GM12864 (cell line): ENCODE measurements around the gene INTS14.

Source experiments
- DNase-seq: peaks from one replicate; pipeline ENCODE4 v3.0.0-alpha.2; 2011; ENCODE audit warnings: low read depth
- H3K4me3 ChIP-seq: 2 replicates; pipeline ENCODE4 v1.5.1; 2011; ENCODE audit warnings: mild to moderate bottlenecking, low read depth, low read length, control low read depth
- CTCF ChIP-seq: IDR thresholded peaks from 2 replicates; pipeline ENCODE4 v1.5.1; 2011; ENCODE audit warnings: low read depth, mild to moderate bottlenecking, moderate library complexity, low read length, control low read depth, inconsistent platforms; ENCODE audit errors: missing control alignments

INTS14 gene

GRCh38 chr15:65535192-65535591 lies 75.7 kb downstream of the INTS14 start:
- no peak overlapping the region for H3K4me3 ChIP-seq
- no peak for TF ChIP-seq CTCF
- DNase-seq = no peak

GRCh38 chr15:65533057-65533756 lies 77.7 kb downstream of the INTS14 start:
- no peak overlapping the region for H3K4me3 ChIP-seq
- DNase-seq = no peak
- no peak for TF ChIP-seq CTCF

DNA sequence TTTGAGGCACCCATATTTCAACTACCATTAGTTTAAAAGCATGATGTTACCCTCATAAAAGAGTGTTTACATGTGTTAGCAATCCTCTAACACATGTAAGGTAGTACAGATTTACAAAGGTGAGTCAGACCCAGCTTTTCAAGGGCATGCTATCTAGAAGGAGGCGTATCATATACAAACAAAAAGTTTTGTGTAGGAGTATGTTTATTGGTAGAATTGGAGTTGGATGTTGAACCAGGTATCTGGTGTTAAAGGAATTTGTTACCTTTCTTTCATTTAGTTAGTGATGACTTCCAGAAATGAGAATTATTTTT lies 78.2 kb downstream of the INTS14 start:
- no peak for TF ChIP-seq CTCF
- no peak overlapping the region for H3K4me3 ChIP-seq
- no peak for DNase-seq

DNA sequence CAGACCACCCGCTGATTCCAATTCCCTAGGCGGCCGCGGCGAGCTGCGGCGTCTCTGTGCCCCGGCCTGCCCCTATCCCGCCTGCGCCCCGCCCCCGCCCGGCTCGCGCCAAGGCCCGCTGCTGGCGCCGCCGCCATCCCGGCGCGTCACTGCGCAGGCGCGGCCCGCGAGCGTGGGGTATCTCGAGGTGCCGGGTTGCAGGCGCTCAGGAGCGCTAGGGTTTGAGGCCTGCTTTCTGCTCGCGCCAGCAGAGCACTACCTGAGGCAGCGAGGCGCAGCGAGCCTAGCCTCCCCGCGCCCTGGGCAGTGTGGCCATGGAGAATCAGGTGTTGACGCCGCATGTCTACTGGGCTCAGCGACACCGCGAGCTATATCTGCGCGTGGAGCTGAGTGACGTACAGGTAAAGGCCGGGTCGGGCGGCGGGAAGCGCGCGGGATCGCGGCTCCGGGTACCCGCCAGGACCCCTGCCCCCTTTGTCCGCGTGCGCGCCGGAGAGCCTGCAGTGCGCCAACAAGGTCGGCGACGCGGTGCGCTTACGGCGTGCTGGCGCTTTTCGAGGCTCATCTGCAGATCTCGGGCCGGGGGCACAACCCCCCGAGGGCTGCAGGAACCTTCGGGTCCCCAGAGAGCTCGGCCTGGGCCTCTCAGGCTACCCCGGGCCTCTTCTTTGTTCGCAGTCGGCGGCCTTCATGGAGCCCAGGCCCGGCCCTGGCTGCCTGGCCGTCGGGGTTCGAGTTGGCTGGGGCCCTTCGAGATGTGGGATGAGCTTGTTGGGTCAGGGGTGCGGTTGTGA lies 80.4 kb downstream of the INTS14 start, which contains the start of gene HACD3:
Gene HACD3, plus strand, starts transcription at position 146 of the 794 bp plus-strand sequence. Its CDS starts 169 bp downstream, at position 315.
- peak within 1 kb of the TSS; percentile 81 for H3K4me3 ChIP-seq
- DNase-seq = peak; percentile 54
- no peak for TF ChIP-seq CTCF

- TF ChIP-seq CTCF = no peak
- DNase-seq = no peak
- H3K4me3 ChIP-seq = peak overlapping the region; percentile 81
Measured at GRCh38 chr15:65529762-65530317, 81.1 kb downstream of the INTS14 start.
